ENCODE results near the gene ATG14.
A peak's percentile ranks its signal among the peaks of the same experiment; 100 is the strongest.
"Not testable (repeated sequence)": the region's sequence is repeated elsewhere in the genome, so short reads cannot be mapped to it uniquely, and the experiment has no call there.

ATG14 gene

GRCh38 chr14:55411426-55412389, at the start of gene ATG14:
ATG14 (minus strand) TSS chr14:55411830; CDS start chr14:55411822, 8 bp downstream.
- peak; percentile 78 for DNase-seq

- no peak for DNase-seq
Measured at GRCh38 chr14:55458800-55459515, 47.3 kb upstream of the ATG14 start.

GRCh38 chr14:55457496-55457895, 45.9 kb upstream of the ATG14 start:
- DNase-seq = no peak

DNA sequence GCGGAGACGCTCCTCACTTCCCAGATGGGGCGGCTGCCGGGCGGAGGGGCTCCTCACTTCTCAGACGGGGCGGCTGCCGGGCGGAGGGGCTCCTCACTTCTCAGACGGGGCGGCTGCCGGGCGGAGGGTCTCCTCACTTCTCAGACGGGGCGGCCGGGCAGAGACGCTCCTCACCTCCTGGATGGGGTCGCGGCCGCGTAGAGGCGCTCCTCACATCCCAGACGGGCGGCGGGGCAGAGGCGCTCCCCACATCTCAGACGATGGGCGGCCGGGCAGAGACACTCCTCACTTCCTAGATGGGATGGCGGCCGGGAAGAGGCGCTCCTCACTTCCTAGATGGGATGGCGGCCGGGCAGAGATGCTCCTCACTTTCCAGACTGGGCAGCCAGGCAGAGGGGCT, 44.8 kb upstream of the ATG14 start:
- not testable (repeated sequence) for DNase-seq

GRCh38 chr14:55454264-55455002, 42.8 kb upstream of the ATG14 start:
- no peak for DNase-seq

- DNase-seq = no peak
Measured at GRCh38 chr14:55451950-55452349, 40.3 kb upstream of the ATG14 start.

DNA sequence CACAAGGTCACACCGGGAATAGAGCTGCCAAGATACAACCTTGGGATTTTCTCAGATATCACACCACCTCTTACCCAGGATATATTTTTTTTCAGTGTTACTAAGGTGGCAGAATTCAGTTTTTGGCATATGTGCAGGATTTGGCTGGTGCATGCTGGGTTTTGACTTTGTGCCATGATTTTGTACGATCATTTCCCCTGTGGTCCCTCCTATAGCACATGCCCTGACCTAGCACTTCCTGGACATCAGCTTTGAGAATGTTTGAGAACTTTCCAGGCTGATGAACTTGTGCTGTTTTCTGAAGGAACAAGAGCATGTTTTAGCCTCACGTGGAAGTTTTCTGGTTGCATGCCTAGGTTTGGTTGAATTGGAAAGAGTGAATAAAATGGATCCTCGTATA, 39.8 kb upstream of the ATG14 start:
- DNase-seq = no peak

DNA sequence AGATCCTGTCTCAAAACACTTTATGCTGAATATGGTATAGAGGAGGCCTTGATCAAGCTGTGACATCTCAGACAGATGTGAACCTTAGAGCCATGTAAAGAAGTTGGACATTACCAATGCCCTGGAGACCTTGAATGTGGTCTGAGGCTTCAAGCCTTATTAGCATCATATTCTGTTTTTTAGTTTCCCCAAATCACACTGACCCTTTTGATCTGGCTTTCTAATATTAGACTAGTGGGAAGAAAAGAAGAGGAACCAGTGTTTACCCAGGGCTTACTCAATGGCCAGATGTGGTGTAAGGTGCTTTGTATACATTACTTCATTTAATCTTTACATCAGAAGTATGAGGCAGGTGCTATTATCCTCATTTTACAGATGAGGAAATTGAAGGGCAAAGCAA, 39.4 kb upstream of the ATG14 start:
- no peak for DNase-seq

GRCh38 chr14:55450539-55450938, 38.9 kb upstream of the ATG14 start:
- no peak for DNase-seq

GRCh38 chr14:55450124-55450523, 38.5 kb upstream of the ATG14 start:
- DNase-seq = no peak

DNA sequence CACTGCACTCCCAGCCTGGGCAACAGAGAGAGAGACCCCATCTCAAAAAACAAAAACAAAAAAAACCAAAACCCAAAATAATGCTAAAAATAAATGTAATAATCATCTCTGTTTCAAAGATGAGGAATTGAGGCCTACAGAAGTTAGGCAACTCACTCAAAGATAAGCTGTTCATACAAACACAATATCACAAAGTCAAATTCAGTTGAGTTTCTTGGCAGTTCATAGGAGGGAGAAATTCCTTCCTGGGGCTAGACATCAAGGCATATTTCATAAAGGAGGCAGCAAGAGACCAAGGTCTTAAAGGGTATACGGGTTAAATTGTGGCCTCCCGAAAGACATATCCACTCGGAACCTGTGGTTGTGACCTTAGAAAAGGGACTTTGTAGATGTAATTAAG, 37.5 kb upstream of the ATG14 start:
- DNase-seq = no peak

GRCh38 chr14:55448141-55448614, 36.5 kb upstream of the ATG14 start:
- no peak for DNase-seq

DNA sequence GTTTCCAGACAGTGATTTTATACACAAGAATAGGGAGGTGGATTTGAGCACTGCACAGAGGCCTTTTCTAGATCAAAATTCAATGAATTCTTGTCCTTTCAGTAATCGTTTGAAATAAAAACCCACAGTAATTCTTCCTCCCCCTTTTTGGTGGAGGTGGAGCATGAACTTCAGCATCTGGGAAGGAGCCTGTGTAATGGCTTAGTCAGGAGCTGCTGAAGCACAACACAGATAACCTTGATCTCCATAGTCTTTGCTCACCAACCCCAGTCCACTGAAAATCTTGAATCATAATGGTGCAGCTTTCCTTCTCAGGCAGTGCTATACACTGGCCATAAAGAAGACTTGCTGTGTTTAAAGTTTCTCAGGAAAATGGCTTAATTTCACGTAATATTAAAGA, 35.2 kb upstream of the ATG14 start:
- DNase-seq = no peak

- DNase-seq = peak; percentile 74
Measured at GRCh38 chr14:55446127-55446736, 34.6 kb upstream of the ATG14 start.

DNA sequence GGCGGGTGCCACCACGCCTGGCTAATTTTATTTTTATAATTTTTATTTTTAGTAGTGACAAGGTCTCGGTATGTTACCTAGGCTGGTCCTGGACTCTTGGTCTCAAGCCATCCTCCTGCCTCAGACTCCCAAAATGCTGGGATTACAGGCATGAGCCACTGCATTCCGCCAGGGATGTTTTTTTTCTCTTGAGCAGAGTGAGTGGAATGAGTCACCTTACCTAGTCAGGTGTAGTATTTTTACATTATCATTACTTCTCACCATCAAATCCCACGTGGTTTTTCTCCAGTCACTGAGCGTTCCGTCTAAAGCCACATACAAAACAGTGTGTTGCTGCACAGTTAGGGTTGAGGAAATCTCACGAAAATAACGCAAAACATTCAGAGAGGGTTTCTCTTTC, 29.7 kb upstream of the ATG14 start:
- DNase-seq = no peak

DNA sequence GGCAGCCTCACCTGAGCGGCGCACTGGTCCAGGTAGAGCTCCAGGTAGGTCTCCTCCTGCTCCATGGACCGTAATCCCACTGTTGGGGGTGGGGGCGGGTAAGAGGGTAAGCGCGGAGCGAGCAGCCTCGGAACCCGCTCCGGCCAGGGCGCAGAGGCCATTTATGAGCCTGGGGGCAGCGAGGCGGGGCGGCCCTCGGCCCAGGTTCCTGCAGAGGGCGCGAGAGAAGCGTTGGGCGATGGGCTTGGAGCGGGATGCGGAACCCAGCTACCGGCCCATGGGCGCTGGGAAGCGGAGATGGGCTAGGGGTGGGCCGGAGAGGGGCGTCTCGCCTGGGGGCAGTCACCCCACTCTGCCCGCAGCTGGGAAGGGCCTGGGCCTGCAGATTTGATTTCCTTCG, 28.8 kb upstream of the ATG14 start, which contains the start of gene TBPL2:
Gene TBPL2 (minus strand): TSS at position 232 of the 400 bp plus-strand sequence. CDS start 167 bp downstream, at position 65.
- no peak for DNase-seq

- no peak for DNase-seq
Measured at GRCh38 chr14:55438066-55438683, 26.5 kb upstream of the ATG14 start.

DNA sequence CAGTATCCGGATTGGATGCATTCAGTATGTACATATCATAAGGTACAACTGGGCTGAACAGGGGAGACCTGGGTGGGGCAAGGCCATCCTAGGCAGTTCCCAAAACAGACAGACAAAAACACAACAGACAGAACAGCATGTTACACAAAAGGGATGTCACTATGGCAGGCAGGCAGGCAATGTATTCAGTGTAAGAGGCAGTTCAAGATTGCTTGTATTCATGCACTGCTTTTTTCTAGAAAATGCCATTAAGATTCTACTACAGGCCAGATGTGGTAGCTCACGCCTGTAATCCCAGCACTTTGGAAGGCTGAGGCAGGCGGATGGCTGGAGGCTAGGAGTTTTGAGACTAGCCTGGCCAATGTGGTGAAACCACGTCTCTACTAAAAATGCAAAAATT, 25.3 kb upstream of the ATG14 start:
- DNase-seq = no peak

- DNase-seq = no peak
Measured at GRCh38 chr14:55436519-55436918, 24.9 kb upstream of the ATG14 start.

DNA sequence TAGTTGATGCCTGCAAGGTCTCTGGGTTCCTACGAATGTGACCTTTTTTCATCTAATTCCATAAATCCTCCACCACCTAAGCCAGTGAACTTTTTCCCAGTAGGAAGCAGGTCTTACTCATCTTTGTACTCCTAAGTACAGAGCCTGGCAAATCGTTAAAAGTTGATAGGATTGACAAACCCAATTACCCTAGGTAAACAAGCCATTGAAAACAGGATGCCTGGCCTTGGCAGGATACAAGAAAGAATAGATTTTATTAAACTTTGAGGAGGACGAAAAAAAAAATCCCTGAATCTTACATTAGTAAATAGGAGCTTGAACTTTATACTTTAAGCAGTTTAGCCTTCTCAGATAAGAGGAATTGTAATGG, 23.2 kb upstream of the ATG14 start:
- no peak for DNase-seq

DNA sequence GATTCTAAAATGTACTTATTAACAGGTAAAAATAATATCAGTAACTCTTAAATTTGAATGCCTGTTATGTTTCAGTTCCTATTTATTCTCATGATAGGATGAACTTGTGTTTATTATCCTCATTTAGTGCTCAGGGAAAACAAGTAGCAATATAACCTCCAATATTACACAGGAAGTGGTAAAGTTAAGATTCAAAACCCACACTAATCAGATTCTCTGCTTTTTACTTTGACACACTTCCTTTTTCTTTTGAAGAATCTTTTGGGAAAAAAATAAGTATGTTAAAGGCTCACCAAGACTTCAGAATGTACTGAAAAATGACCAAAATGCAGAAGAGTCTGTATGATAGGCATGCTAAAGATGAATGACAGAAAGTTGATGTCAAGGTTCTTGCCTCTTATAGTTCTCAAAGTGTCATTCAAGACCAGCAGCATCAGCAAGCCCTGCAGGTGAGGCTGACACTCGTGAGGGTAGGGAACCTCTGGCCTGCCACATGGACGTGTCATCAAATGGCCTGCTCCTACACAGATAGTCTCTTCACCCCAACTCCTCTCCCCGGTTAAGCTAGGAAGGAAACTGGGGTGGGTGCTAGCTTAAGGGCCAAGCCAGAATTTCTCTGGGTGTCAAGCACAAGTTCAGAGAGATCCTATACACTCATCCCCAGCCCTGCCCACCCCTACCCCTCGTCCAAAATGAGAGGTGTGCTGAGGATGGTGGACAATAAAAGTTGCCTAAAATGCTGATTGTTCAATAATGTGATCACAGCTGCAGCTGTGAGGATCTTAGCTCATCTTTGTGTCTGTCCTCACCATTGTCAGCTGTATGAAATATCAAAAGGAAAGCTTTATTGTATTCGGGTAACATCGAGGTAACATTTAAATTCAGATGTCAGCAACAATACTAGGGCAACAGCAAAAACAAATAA, 22.5 kb upstream of the ATG14 start:
- peak; percentile 34 for DNase-seq
